ENCODE results near the gene ZNF678.
"Not testable (repeated sequence)": the region's sequence is repeated elsewhere in the genome, so short reads cannot be mapped to it uniquely, and the experiment has no call there.

ZNF678 gene

DNA sequence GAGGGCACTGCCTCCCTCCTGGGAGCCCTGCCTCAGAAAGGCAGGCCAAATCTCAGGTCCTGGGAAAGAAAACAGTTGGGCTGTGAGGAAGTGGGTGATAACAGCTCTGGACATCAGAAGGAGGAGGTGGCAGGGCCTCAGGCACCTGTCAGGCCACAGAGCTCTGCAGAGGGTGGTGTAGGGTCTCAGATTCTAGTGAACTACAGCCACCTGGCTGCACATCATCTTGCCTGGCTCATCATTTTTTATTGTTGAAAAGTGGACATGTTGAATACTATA lies 15.3 kb upstream of the ZNF678 start:
- Histone ChIP-seq H3K36me3 (ENCODE audit: insufficient read depth, low read length) (no peaks in the 10 kb centered on the region), H2AFZ (ENCODE audit: low read length) (no peak overlapping the region), H3K9me2 (ENCODE audit: low read depth, low read length) (no peaks in the 10 kb centered on the region), H3K79me2 (ENCODE audit: insufficient read depth, low read length) (no peaks in the 10 kb centered on the region), H3K27ac (ENCODE audit: low read depth, low read length, poor library complexity, severe bottlenecking) (no peak overlapping the region), H3K9ac (ENCODE audit: low read length) (no peak overlapping the region), H4K20me1 (ENCODE audit: insufficient read depth, low read length) (no peaks in the 10 kb centered on the region), H3K4me3 (ENCODE audit: low read depth, low read length, poor library complexity, severe bottlenecking) (no peak overlapping the region), H3K9me3 (ENCODE audit: low read length) (no peaks in the 10 kb centered on the region), H3F3A (ENCODE audit: insufficient read depth, low read length) (no peaks in the 10 kb centered on the region), H3K4me2 (ENCODE audit: low read length) (no peak overlapping the region), H3K4me1 (ENCODE audit: insufficient read depth, low read length, severe bottlenecking) (no peaks in the 10 kb centered on the region), H3K27me3 (ENCODE audit: insufficient read depth, low read length) (no peaks in the 10 kb centered on the region)
- TF ChIP-seq EZH2 (IDR thresholded peaks at IDR 0.05; ENCODE audit: borderline replicate concordance, low read length) (no peak), CTCF (IDR thresholded peaks at IDR 0.05; ENCODE audit: low read length) (no peak)

DNA sequence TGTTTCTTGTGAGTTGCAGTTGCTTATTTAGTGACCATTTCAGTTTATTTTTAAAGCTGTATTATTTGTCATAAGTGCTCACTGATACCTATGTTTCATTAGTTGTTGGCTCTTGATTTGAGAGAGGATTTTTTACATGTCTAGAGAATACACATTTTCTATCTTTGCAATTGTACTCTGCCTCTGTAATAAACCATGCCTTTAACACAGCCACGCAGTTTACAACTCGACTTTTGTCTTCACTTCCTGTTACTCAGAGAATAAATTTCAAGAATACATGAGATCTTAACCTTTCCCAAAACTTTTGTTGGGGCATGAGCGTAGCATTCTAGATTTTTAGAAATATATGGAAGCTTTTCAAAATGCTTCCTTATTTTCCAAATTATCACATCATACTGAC lies 14.9 kb upstream of the ZNF678 start:
- Histone ChIP-seq H4K20me1 (ENCODE audit: insufficient read depth, low read length) (no peaks in the 10 kb centered on the region), H3K4me3 (ENCODE audit: low read depth, low read length, poor library complexity, severe bottlenecking) (no peak overlapping the region), H3K9ac (ENCODE audit: low read length) (no peak overlapping the region), H3K4me1 (ENCODE audit: insufficient read depth, low read length, severe bottlenecking) (no peaks in the 10 kb centered on the region), H3K36me3 (ENCODE audit: insufficient read depth, low read length) (no peaks in the 10 kb centered on the region), H3K9me2 (ENCODE audit: low read depth, low read length) (no peaks in the 10 kb centered on the region), H3K27me3 (ENCODE audit: insufficient read depth, low read length) (no peaks in the 10 kb centered on the region), H3K4me2 (ENCODE audit: low read length) (no peak overlapping the region), H3K27ac (ENCODE audit: low read depth, low read length, poor library complexity, severe bottlenecking) (no peak overlapping the region), H3K9me3 (ENCODE audit: low read length) (no peaks in the 10 kb centered on the region), H3F3A (ENCODE audit: insufficient read depth, low read length) (no peaks in the 10 kb centered on the region), H3K79me2 (ENCODE audit: insufficient read depth, low read length) (no peaks in the 10 kb centered on the region), H2AFZ (ENCODE audit: low read length) (no peak overlapping the region)
- TF ChIP-seq CTCF (IDR thresholded peaks at IDR 0.05; ENCODE audit: low read length) = no peak
- no peak for TF ChIP-seq EZH2 (IDR thresholded peaks at IDR 0.05; ENCODE audit: borderline replicate concordance, low read length)

DNA sequence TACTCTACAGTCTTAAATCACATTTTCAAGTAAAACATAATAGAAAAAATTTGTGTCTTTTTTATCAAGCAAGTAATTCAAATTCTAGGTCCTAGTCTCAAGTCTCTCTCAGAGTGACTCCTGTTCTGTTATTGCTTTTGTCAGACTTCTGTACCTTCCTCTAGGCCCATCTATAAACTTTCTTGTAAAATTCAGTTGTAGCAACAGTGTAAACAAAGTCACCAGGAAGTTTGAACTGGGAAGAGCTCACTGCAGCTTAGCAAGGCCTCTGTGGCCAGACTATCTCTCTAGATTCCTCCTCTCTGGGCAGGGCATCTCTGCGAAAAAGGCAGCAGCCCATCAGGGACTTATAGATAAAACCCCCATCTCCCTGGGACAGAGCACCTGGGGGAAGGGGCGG lies 13.5 kb upstream of the ZNF678 start:
- H3K4me1 ChIP-seq (ENCODE audit: insufficient read depth, low read length, severe bottlenecking) = no peaks in the 10 kb centered on the region
- no peak for TF ChIP-seq EZH2 (IDR thresholded peaks at IDR 0.05; ENCODE audit: borderline replicate concordance, low read length)
- TF ChIP-seq CTCF (IDR thresholded peaks at IDR 0.05; ENCODE audit: low read length) = no peak
- H3K27me3 ChIP-seq (ENCODE audit: insufficient read depth, low read length) = no peaks in the 10 kb centered on the region
- no peaks in the 10 kb centered on the region for H3K9me3 ChIP-seq (ENCODE audit: low read length)
- H3K79me2 ChIP-seq (ENCODE audit: insufficient read depth, low read length) = no peaks in the 10 kb centered on the region
- H3F3A ChIP-seq (ENCODE audit: insufficient read depth, low read length) = no peaks in the 10 kb centered on the region
- H3K36me3 ChIP-seq (ENCODE audit: insufficient read depth, low read length) = no peaks in the 10 kb centered on the region
- no peak overlapping the region for H3K4me2 ChIP-seq (ENCODE audit: low read length)
- no peak overlapping the region for H3K4me3 ChIP-seq (ENCODE audit: low read depth, low read length, poor library complexity, severe bottlenecking)
- no peak overlapping the region for H3K9ac ChIP-seq (ENCODE audit: low read length)
- no peaks in the 10 kb centered on the region for H4K20me1 ChIP-seq (ENCODE audit: insufficient read depth, low read length)
- no peaks in the 10 kb centered on the region for H3K9me2 ChIP-seq (ENCODE audit: low read depth, low read length)
- H3K27ac ChIP-seq (ENCODE audit: low read depth, low read length, poor library complexity, severe bottlenecking) = no peak overlapping the region
- no peak overlapping the region for H2AFZ ChIP-seq (ENCODE audit: low read length)

GRCh38 chr1:227551881-227552280 lies 11.5 kb upstream of the ZNF678 start:
- H3K4me2 ChIP-seq (ENCODE audit: low read length); H3K9me2 ChIP-seq (ENCODE audit: low read depth, low read length); H3K4me3 ChIP-seq (ENCODE audit: low read depth, low read length, poor library complexity, severe bottlenecking); H3K9me3 ChIP-seq (ENCODE audit: low read length); H3K27ac ChIP-seq (ENCODE audit: low read depth, low read length, poor library complexity, severe bottlenecking); H2AFZ ChIP-seq (ENCODE audit: low read length); H3K4me1 ChIP-seq (ENCODE audit: insufficient read depth, low read length, severe bottlenecking); H3K9ac ChIP-seq (ENCODE audit: low read length); H3K27me3 ChIP-seq (ENCODE audit: insufficient read depth, low read length); H3K36me3 ChIP-seq (ENCODE audit: insufficient read depth, low read length); H4K20me1 ChIP-seq (ENCODE audit: insufficient read depth, low read length); H3K79me2 ChIP-seq (ENCODE audit: insufficient read depth, low read length); H3F3A ChIP-seq (ENCODE audit: insufficient read depth, low read length): not testable (repeated sequence)

Data from OCI-LY1 (cell line).